Measurements from ENCODE around the gene ALOXE3. TPM values are rescaled to one million over a fixed set of nuclear protein-coding genes. Genes with fewer than 3 reads are reported as not detected.

ALOXE3 gene
- total and polyA plus RNA-seq, 2 experiments from 2014 or later, result 0.10 to 0.27 TPM

DNA sequence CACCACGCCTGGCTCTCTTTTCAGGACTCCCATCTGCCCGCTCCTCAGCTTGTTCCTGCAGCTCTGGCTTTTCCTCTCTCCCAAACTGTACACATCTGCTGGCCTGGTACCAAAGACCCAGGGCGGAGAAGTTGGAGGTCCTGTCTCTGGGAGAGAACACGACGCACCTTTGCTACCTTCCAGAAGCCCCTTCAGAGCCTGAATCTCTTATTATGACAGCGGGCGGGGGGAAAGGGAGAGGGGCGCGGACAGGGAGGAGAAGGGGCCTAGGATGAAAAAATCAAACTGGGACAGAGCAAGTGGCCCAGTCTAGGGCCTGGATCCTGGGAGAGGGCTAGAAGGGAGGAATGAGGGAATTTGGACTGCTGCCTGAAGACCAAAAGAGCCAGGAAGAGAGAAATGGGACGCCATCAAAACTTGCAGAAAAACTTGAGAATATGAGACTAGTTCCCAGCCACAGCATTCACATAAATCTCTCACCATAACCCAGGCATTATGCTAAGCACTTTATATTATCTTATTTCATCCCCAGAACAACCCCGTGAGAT is 36.4 kb upstream of the ALOXE3 start:
- TF ChIP-seq ZNF114 (CRISPR knock-in tag; IDR thresholded peaks at IDR 0.05) (no peak), ETS1 (IDR thresholded peaks at IDR 0.05) (no peak), JUNB (IDR thresholded peaks at IDR 0.05; ENCODE audit: unreplicated experiment) (no peak), EZH2 (IDR thresholded peaks at IDR 0.05; ENCODE audit: low read depth, unreplicated experiment) (no peak), ZNF462 (CRISPR knock-in tag; IDR thresholded peaks at IDR 0.05) (no peak), CREB1 (CRISPR knock-in tag; IDR thresholded peaks at IDR 0.05; ENCODE audit: low read depth) (no peak), NANOG (IDR thresholded peaks at IDR 0.05; ENCODE audit: borderline replicate concordance) (no peak), ZNF331 (CRISPR knock-in tag; IDR thresholded peaks at IDR 0.05; ENCODE audit: low read depth) (no peak), STAT1 (IDR thresholded peaks at IDR 0.05; ENCODE audit: unreplicated experiment) (no peak), EZH2phosphoT487 (IDR thresholded peaks at IDR 0.05; ENCODE audit: unreplicated experiment) (no peak), POLR2AphosphoS5 (IDR thresholded peaks at IDR 0.05; ENCODE audit: low read depth) (no peak)
- TF ChIP-seq, protein P1, sequence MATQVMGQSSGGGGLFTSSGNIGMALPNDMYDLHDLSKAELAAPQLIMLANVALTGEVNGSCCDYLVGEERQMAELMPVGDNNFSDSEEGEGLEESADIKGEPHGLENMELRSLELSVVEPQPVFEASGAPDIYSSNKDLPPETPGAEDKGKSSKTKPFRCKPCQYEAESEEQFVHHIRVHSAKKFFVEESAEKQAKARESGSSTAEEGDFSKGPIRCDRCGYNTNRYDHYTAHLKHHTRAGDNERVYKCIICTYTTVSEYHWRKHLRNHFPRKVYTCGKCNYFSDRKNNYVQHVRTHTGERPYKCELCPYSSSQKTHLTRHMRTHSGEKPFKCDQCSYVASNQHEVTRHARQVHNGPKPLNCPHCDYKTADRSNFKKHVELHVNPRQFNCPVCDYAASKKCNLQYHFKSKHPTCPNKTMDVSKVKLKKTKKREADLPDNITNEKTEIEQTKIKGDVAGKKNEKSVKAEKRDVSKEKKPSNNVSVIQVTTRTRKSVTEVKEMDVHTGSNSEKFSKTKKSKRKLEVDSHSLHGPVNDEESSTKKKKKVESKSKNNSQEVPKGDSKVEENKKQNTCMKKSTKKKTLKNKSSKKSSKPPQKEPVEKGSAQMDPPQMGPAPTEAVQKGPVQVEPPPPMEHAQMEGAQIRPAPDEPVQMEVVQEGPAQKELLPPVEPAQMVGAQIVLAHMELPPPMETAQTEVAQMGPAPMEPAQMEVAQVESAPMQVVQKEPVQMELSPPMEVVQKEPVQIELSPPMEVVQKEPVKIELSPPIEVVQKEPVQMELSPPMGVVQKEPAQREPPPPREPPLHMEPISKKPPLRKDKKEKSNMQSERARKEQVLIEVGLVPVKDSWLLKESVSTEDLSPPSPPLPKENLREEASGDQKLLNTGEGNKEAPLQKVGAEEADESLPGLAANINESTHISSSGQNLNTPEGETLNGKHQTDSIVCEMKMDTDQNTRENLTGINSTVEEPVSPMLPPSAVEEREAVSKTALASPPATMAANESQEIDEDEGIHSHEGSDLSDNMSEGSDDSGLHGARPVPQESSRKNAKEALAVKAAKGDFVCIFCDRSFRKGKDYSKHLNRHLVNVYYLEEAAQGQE (IDR thresholded peaks at IDR 0.05; ENCODE audit: unreplicated experiment), result no peak
- TF ChIP-seq, protein P2, sequence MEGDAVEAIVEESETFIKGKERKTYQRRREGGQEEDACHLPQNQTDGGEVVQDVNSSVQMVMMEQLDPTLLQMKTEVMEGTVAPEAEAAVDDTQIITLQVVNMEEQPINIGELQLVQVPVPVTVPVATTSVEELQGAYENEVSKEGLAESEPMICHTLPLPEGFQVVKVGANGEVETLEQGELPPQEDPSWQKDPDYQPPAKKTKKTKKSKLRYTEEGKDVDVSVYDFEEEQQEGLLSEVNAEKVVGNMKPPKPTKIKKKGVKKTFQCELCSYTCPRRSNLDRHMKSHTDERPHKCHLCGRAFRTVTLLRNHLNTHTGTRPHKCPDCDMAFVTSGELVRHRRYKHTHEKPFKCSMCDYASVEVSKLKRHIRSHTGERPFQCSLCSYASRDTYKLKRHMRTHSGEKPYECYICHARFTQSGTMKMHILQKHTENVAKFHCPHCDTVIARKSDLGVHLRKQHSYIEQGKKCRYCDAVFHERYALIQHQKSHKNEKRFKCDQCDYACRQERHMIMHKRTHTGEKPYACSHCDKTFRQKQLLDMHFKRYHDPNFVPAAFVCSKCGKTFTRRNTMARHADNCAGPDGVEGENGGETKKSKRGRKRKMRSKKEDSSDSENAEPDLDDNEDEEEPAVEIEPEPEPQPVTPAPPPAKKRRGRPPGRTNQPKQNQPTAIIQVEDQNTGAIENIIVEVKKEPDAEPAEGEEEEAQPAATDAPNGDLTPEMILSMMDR (conservative IDR thresholded peaks at IDR 0.05; ENCODE audit: low read depth in 2 of 2), result no peak
- no peak overlapping the region; the same call in 2 of the 3 replicates for H3K4me3 Mint-ChIP-seq
- no peaks in the 10 kb centered on the region for H3K9me2 ChIP-seq (ENCODE audit: insufficient read depth)
- DNase-seq (ENCODE audit: low spot score) (no peak), ATAC-seq (no peak)
- peaks cover 17% of the 10 kb centered on the region for H3K4me1 Mint-ChIP-seq
- H3K27ac ChIP-seq (ENCODE audit: low read depth), result peak overlapping the region; percentile 83
- no peaks in the 10 kb centered on the region for H3K27me3 ChIP-seq (ENCODE audit: insufficient read depth)
- peaks cover 6% of the 10 kb centered on the region; the same call in 1 of the 2 replicates for H3K79me2 ChIP-seq (replicated peaks; ENCODE audit: insufficient read depth)
- H3F3A ChIP-seq (replicated peaks; ENCODE audit: low read depth), result peaks cover 38% of the 10 kb centered on the region; the same call in 1 of the 2 replicates
- H3K27ac Mint-ChIP-seq, result peak overlapping the region; percentile 98; the same call in 1 of the 2 replicates
- peak overlapping the region; percentile 67 for H3K4me3 ChIP-seq
- no peaks in the 10 kb centered on the region; the same call in 1 of the 2 replicates for H4K20me1 ChIP-seq (replicated peaks; ENCODE audit: insufficient read depth)
- H3K4me2 ChIP-seq, result peak overlapping the region; percentile 100
- H3K36me3 ChIP-seq (ENCODE audit: insufficient read depth), result no peaks in the 10 kb centered on the region
- H3K36me3 Mint-ChIP-seq (ENCODE audit: low read depth), result peaks cover 11% of the 10 kb centered on the region
- H3K27me3 Mint-ChIP-seq (ENCODE audit: insufficient read depth, low read depth, poor library complexity), result peaks cover 32% of the 10 kb centered on the region
- no peak overlapping the region for H2AFZ ChIP-seq
- H3K9me3 Mint-ChIP-seq, result no peaks in the 10 kb centered on the region; the same call in 2 of the 3 replicates
- peaks cover 30% of the 10 kb centered on the region for H3K4me1 ChIP-seq (ENCODE audit: insufficient read depth)

Data from GM23338 (cell line).